ENCODE results near the gene CD300LD.
"Not testable (repeated sequence)": the region's sequence is repeated elsewhere in the genome, so short reads cannot be mapped to it uniquely, and the experiment has no call there.

The CD300LD gene

GRCh38 chr17:74592087-74592990, at the start of gene CD300LD:
CD300LD (minus strand) TSS chr17:74592283; CDS start chr17:74592202, 81 bp downstream.
- DNase-seq, result no peak

- DNase-seq, result no peak
These were observed 49.3 kb upstream of the CD300LD start for GRCh38 chr17:74641224-74641957.

GRCh38 chr17:74639704-74640151, 47.6 kb upstream of the CD300LD start:
- DNase-seq, result no peak

- no peak for DNase-seq
These were observed 45.8 kb upstream of the CD300LD start for GRCh38 chr17:74637926-74638325.

- DNase-seq, result no peak
These were observed 45.2 kb upstream of the CD300LD start for GRCh38 chr17:74637265-74637664.

- not testable (repeated sequence) for DNase-seq
These were observed 44.5 kb upstream of the CD300LD start for GRCh38 chr17:74636541-74637085.

- no peak for DNase-seq
These were observed 43.3 kb upstream of the CD300LD start for GRCh38 chr17:74635418-74635817.

- DNase-seq, result no peak
These were observed 41.2 kb upstream of the CD300LD start for GRCh38 chr17:74633326-74633725.

- no peak for DNase-seq
These were observed 40.5 kb upstream of the CD300LD start for GRCh38 chr17:74632617-74633016.

- peak in 1 of 56 donors; percentile 9 for DNase-seq
These were observed 39.7 kb upstream of the CD300LD start for GRCh38 chr17:74631468-74632450.

- DNase-seq, result not testable (repeated sequence)
These were observed 38.2 kb upstream of the CD300LD start for GRCh38 chr17:74630251-74630650.

GRCh38 chr17:74625661-74626060, 33.6 kb upstream of the CD300LD start:
- no peak for DNase-seq

GRCh38 chr17:74624131-74624530, 32.0 kb upstream of the CD300LD start:
- no peak for DNase-seq

- DNase-seq, result no peak
These were observed 31.6 kb upstream of the CD300LD start, which contains the start of gene CD300E for GRCh38 chr17:74623693-74624093. CD300E (minus strand) TSS chr17:74623738; CDS start chr17:74623621, 117 bp downstream.

- DNase-seq, result no peak
These were observed 27.1 kb upstream of the CD300LD start for GRCh38 chr17:74619077-74619673.

GRCh38 chr17:74618451-74618850, 26.4 kb upstream of the CD300LD start:
- DNase-seq, result no peak

- DNase-seq, result no peak
These were observed 24.6 kb upstream of the CD300LD start for GRCh38 chr17:74616696-74617095.

- DNase-seq, result no peak
These were observed 20.0 kb upstream of the CD300LD start for GRCh38 chr17:74612046-74612445.

GRCh38 chr17:74610108-74610507, 18.0 kb upstream of the CD300LD start:
- no peak for DNase-seq

GRCh38 chr17:74608511-74608910, 16.4 kb upstream of the CD300LD start:
- no peak for DNase-seq

All from nucleus accumbens (tissue), 56 donors.